Measurements from ENCODE around the gene GLT8D2. TPM values are rescaled to one million over a fixed set of nuclear protein-coding genes. Genes with fewer than 3 reads are reported as not detected.

GLT8D2 gene
- total RNA-seq, 1 donor from 2014 or later: 38.8 TPM

GRCh38 chr12:103962493-103962892 lies 87.5 kb downstream of the GLT8D2 start:
- Mint-ChIP-seq H3K27ac (ENCODE audit: unreplicated experiment) (no peak overlapping the region), H3K27me3 (ENCODE audit: low read depth) (no peaks in the 10 kb centered on the region), H3K4me1 (ENCODE audit: low read depth) (peaks cover 48% of the 10 kb centered on the region), H3K4me3 (ENCODE audit: unreplicated experiment) (no peak overlapping the region), H3K9me3 (ENCODE audit: low read depth) (no peaks in the 10 kb centered on the region), H3K36me3 (ENCODE audit: low read depth) (no peaks in the 10 kb centered on the region)
- TF ChIP-seq, protein P1, sequence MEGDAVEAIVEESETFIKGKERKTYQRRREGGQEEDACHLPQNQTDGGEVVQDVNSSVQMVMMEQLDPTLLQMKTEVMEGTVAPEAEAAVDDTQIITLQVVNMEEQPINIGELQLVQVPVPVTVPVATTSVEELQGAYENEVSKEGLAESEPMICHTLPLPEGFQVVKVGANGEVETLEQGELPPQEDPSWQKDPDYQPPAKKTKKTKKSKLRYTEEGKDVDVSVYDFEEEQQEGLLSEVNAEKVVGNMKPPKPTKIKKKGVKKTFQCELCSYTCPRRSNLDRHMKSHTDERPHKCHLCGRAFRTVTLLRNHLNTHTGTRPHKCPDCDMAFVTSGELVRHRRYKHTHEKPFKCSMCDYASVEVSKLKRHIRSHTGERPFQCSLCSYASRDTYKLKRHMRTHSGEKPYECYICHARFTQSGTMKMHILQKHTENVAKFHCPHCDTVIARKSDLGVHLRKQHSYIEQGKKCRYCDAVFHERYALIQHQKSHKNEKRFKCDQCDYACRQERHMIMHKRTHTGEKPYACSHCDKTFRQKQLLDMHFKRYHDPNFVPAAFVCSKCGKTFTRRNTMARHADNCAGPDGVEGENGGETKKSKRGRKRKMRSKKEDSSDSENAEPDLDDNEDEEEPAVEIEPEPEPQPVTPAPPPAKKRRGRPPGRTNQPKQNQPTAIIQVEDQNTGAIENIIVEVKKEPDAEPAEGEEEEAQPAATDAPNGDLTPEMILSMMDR (IDR thresholded peaks at IDR 0.05): no peak
- no peak for DNase-seq (ENCODE audit: low spot score)

DNA sequence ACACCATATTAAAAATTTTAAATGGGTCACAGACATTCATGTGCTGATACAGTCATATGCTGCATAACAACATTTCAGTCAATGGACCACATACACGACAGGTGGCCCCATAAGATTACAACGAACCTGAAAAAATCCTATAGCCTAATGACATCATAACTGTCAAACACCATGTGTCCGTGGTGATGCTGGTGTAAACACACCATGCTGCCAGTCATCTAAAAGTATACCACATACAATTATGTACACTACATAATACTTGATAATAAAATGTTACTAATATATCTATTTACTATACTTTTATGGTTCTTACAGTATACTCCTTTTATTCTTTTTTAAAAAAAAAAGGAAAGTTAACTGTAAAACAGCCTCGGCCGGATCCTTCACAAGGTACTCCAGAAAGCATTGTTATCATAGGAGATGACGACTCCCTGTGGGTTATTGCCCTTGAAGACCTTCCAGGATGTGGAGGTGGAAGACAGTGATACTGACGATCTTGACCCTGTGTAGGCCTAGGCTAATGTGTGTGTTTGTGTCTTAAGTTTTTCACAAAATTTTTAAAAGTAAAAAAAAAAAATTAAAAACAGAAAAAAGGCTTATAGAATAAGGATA lies 89.3 kb downstream of the GLT8D2 start:
- H3K4me3 Mint-ChIP-seq (ENCODE audit: unreplicated experiment): no peak overlapping the region
- TF ChIP-seq, protein P1 (IDR thresholded peaks at IDR 0.05): no peak
- H3K27ac Mint-ChIP-seq (ENCODE audit: unreplicated experiment): peak overlapping the region; percentile 12
- no peaks in the 10 kb centered on the region for H3K36me3 Mint-ChIP-seq (ENCODE audit: low read depth)
- no peaks in the 10 kb centered on the region for H3K27me3 Mint-ChIP-seq (ENCODE audit: low read depth)
- no peaks in the 10 kb centered on the region for H3K9me3 Mint-ChIP-seq (ENCODE audit: low read depth)
- DNase-seq (ENCODE audit: low spot score): no peak
- peaks cover 48% of the 10 kb centered on the region for H3K4me1 Mint-ChIP-seq (ENCODE audit: low read depth)

- Mint-ChIP-seq H3K27ac (ENCODE audit: unreplicated experiment) (peak overlapping the region; percentile 63), H3K4me3 (ENCODE audit: unreplicated experiment) (no peak overlapping the region), H3K27me3 (ENCODE audit: low read depth) (no peaks in the 10 kb centered on the region), H3K9me3 (ENCODE audit: low read depth) (no peaks in the 10 kb centered on the region), H3K36me3 (ENCODE audit: low read depth) (peaks cover 4% of the 10 kb centered on the region), H3K4me1 (ENCODE audit: low read depth) (peaks cover 47% of the 10 kb centered on the region)
- DNase-seq (ENCODE audit: low spot score): no peak
- TF ChIP-seq, protein P1 (IDR thresholded peaks at IDR 0.05): no peak
Observed at GRCh38 chr12:103958621-103959020, 91.4 kb downstream of the GLT8D2 start.

DNA sequence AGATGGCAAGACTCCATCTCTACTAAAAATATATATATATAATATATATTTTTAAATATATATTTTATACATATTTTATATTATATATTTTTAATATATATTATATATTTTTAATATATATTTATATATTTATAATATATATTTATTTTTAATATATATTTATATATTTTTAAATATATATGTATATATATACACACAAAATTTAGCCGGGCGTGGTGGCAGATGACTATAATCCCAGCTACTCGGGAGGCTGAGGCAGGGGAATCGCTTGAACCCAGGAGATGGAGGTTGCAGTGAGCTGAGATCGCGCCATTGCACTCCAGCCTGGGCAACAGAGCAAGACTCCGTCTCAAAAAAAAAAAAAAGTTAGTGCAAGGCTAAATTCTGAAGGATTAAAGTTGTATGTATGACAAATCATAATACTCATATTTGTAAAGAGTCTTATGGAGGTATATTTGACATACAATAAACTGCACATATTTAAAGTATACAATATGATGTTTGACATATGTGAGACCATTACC lies 92.1 kb downstream of the GLT8D2 start:
- no peaks in the 10 kb centered on the region for H3K9me3 Mint-ChIP-seq (ENCODE audit: low read depth)
- no peak for DNase-seq (ENCODE audit: low spot score)
- H3K4me3 Mint-ChIP-seq (ENCODE audit: unreplicated experiment): peak overlapping the region; percentile 91
- H3K27ac Mint-ChIP-seq (ENCODE audit: unreplicated experiment): peak overlapping the region; percentile 99
- peaks cover 6% of the 10 kb centered on the region for H3K36me3 Mint-ChIP-seq (ENCODE audit: low read depth)
- no peaks in the 10 kb centered on the region for H3K27me3 Mint-ChIP-seq (ENCODE audit: low read depth)
- TF ChIP-seq, protein P1 (IDR thresholded peaks at IDR 0.05): no peak
- peaks cover 44% of the 10 kb centered on the region for H3K4me1 Mint-ChIP-seq (ENCODE audit: low read depth)

GRCh38 chr12:103956509-103957027 lies 93.4 kb downstream of the GLT8D2 start:
- peak overlapping the region; percentile 91 for H3K4me3 Mint-ChIP-seq (ENCODE audit: unreplicated experiment)
- no peaks in the 10 kb centered on the region for H3K27me3 Mint-ChIP-seq (ENCODE audit: low read depth)
- TF ChIP-seq, protein P1 (IDR thresholded peaks at IDR 0.05): no peak
- no peaks in the 10 kb centered on the region for H3K9me3 Mint-ChIP-seq (ENCODE audit: low read depth)
- DNase-seq (ENCODE audit: low spot score): peak; percentile 93
- H3K27ac Mint-ChIP-seq (ENCODE audit: unreplicated experiment): peak overlapping the region; percentile 99
- H3K36me3 Mint-ChIP-seq (ENCODE audit: low read depth): peaks cover 11% of the 10 kb centered on the region
- H3K4me1 Mint-ChIP-seq (ENCODE audit: low read depth): peaks cover 44% of the 10 kb centered on the region

Data from chondrocyte (in vitro differentiated cells).